K562 (cell line): ENCODE results near the gene SKIC2. TPM values are rescaled to one million over a fixed set of nuclear protein-coding genes. Genes with fewer than 3 reads are reported as not detected.

Experiments used
- C11orf30 ChIP-seq: fragments of 450-650 bp; IDR thresholded peaks from 2 replicates; pipeline ENCODE4 v1.6.1; 2016; ENCODE audit warnings: low read depth, mild to moderate bottlenecking
- CBX2 ChIP-seq: fragments of 200-600 bp; sonication (generic); IDR thresholded peaks from one replicate; pipeline ENCODE4 v1.6.1; 2012; ENCODE audit warnings: mild to moderate bottlenecking, low read length, inconsistent platforms; ENCODE audit not compliant: insufficient read depth, poor library complexity, severe bottlenecking
- CBX3 ChIP-seq, 2 experiments: IDR thresholded peaks; 1 replicate in 1 of 2; 2 replicates in 1 of 2; pipeline ENCODE4 v1.6.1; 2012; ENCODE audit warnings: inconsistent platforms in 2 of 2, low read length in 2 of 2, borderline replicate concordance in 1 of 2, control low read depth in 1 of 2
- CBX8 ChIP-seq: fragments of 200-600 bp; sonication (generic); IDR thresholded peaks from 2 replicates; pipeline ENCODE4 v1.6.1; 2012; ENCODE audit warnings: borderline replicate concordance, mixed run types, low read depth, mild to moderate bottlenecking, moderate library complexity, mixed read lengths, low read length, control low read depth, inconsistent platforms; ENCODE audit not compliant: poor library complexity, severe bottlenecking; ENCODE audit errors: extremely low read depth
- CEBPB ChIP-seq: fragments of 450-650 bp; IDR thresholded peaks from 2 replicates; pipeline ENCODE4 v1.6.1; 2016; ENCODE audit warnings: missing genetic modification characterization, missing compliant biosample characterization
- ERF ChIP-seq: fragments of 450-650 bp; formaldehyde crosslinking; IDR thresholded peaks from 2 replicates; pipeline ENCODE4 v1.4.0; 2020; ENCODE audit warnings: mild to moderate bottlenecking, mixed read lengths
- ETV5 ChIP-seq: sonication (generic); formaldehyde crosslinking; IDR thresholded peaks from 2 replicates; pipeline ENCODE4 v1.4.0; 2020; ENCODE audit warnings: low read depth, mild to moderate bottlenecking, missing genetic modification reagents
- NFATC3 ChIP-seq: fragments of 450-650 bp; IDR thresholded peaks from 2 replicates; pipeline ENCODE4 v1.6.1; 2017; ENCODE audit warnings: mild to moderate bottlenecking
- NFRKB ChIP-seq: fragments of 450-650 bp; IDR thresholded peaks from 2 replicates; pipeline ENCODE4 v1.6.1; 2016; ENCODE audit warnings: low read depth
- RBM34 ChIP-seq: fragments of 200-400 bp; formaldehyde crosslinking; IDR thresholded peaks from 2 replicates; pipeline ENCODE4 v1.6.1; 2018; ENCODE audit warnings: low read length, borderline replicate concordance; ENCODE audit not compliant: insufficient read depth
- SFPQ ChIP-seq: fragments of 200-400 bp; formaldehyde crosslinking; IDR thresholded peaks from 2 replicates; pipeline ENCODE4 v1.6.1; 2017; ENCODE audit warnings: mild to moderate bottlenecking, low read depth, low read length, moderate library complexity
- SMAD4 ChIP-seq: fragments of 250-450 bp; sonication (Bioruptor Pico); conservative IDR thresholded peaks from 2 replicates; pipeline ENCODE4 v1.8.0; 2021; ENCODE audit warnings: inconsistent platforms, mild to moderate bottlenecking, moderate library complexity
- SMARCC2 ChIP-seq: fragments of 450-650 bp; IDR thresholded peaks from 2 replicates; pipeline ENCODE4 v1.6.1; 2017; ENCODE audit warnings: antibody characterized with exemption, moderate library complexity, mild to moderate bottlenecking, low read depth
- SNAPC5 ChIP-seq: fragments of 250-450 bp; sonication (Bioruptor Pico); IDR thresholded peaks from 2 replicates; pipeline ENCODE4 v1.8.0; 2021; ENCODE audit warnings: moderate library complexity, mild to moderate bottlenecking, inconsistent platforms
- SPI1 ChIP-seq: IDR thresholded peaks from 2 replicates; pipeline ENCODE4 v1.6.1; 2011; ENCODE audit warnings: low read depth, low read length, control low read depth, borderline replicate concordance
- SRSF9 ChIP-seq: fragments of 200-400 bp; formaldehyde crosslinking; IDR thresholded peaks from 2 replicates; pipeline ENCODE4 v1.6.1; 2017; ENCODE audit warnings: low read depth, low read length, borderline replicate concordance
- TFAM ChIP-seq: fragments of 250-450 bp; sonication (Bioruptor Pico); conservative IDR thresholded peaks from 2 replicates; pipeline ENCODE4 v1.5.0; 2021; ENCODE audit warnings: mild to moderate bottlenecking, moderate library complexity
- THRB ChIP-seq: fragments of 450-650 bp; formaldehyde crosslinking; conservative IDR thresholded peaks from 2 replicates; pipeline ENCODE4 v1.4.0; 2022; ENCODE audit warnings: mild to moderate bottlenecking, missing genetic modification characterization
- ZBTB1 ChIP-seq: sonication (generic); formaldehyde crosslinking; IDR thresholded peaks from 2 replicates; pipeline ENCODE4 v1.8.1; 2023; ENCODE audit warnings: missing genetic modification reagents, low read depth, mild to moderate bottlenecking, borderline replicate concordance
- ZFP36 ChIP-seq: fragments of 150-350 bp; IDR thresholded peaks from 2 replicates; pipeline ENCODE4 v1.6.1; 2018; ENCODE audit warnings: low read length, low read depth; ENCODE audit not compliant: partially characterized antibody
- ZKSCAN1 ChIP-seq: fragments of 150-350 bp; IDR thresholded peaks from 2 replicates; pipeline ENCODE4 v1.6.1; 2016; ENCODE audit warnings: low read depth, low read length
- ZNF57 ChIP-seq: fragments of 450-650 bp; formaldehyde crosslinking; IDR thresholded peaks from 2 replicates; pipeline ENCODE4 v1.4.0; 2020; ENCODE audit warnings: mild to moderate bottlenecking, moderate library complexity
- polyA plus RNA-seq, 8 experiments: library from polyadenylated mRNA; depleted of rRNA in 4 of 8; stranded (reverse) in 5 of 8; unstranded in 3 of 8; fragments of >200 nt; fragmentation: Nextera tagmentation in 2 of 8; fragmentation: Illumina TruSeq in 1 of 8; extraction: Ambion mirVana in 2 of 8; extraction: Trizol in 1 of 8; gene quantifications; 2 replicates each; pipeline versions ENCODE4 v1.2.1 to v1.2.3, GENCODE V29; 2011 to 2014; ENCODE audit warnings: inconsistent platforms in 1 of 8, missing spikeins in 1 of 8
- total RNA-seq, 7 experiments: library from RNA; depleted of rRNA in 6 of 7; stranded (reverse); fragments of >200 nt in 6 of 7; fragmentation: Illumina TruSeq in 2 of 7; extraction: Trizol in 2 of 7; gene quantifications; 2 replicates each; pipeline versions ENCODE4 v1.2.1 to v1.2.3, GENCODE V29; 2011 to 2021; ENCODE audit warnings: low replicate concordance in 1 of 7

SKIC2 gene
- total and polyA plus RNA-seq, 9 of the 15 experiments (the other 6 are each of a cell fraction or from before 2014, with no cell fraction given), result 3.3 to 94.6 (median 38.8) TPM

GRCh38 chr6:31972709-31973350, 13.9 kb downstream of the SKIC2 start (continued):
- TF ChIP-seq SFPQ (no peak), ETV5 (CRISPR knock-in tag) (peak; percentile 49; the same call in 1 of the 2 replicates), CBX8 (no peak), ZFP36 (no peak), SMARCC2 (no peak), CBX2 (no peak), SNAPC5 (CRISPR knock-in tag) (no peak), ZNF57 (no peak), TFAM (CRISPR knock-in tag) (no peak), SMAD4 (CRISPR knock-in tag) (peak; percentile 26), SRSF9 (no peak), ZBTB1 (CRISPR knock-in tag) (peak; percentile 36), RBM34 (no peak), C11orf30 (no peak), SPI1 (no peak), CEBPB (tag) (no peak), CBX3 (IDR thresholded peaks at IDR 0.05; ENCODE audit: borderline replicate concordance in 1 of 2, low read length in 2 of 2) (no peak; a peak in 2 of 3 replicates), THRB (CRISPR knock-in tag) (peak; percentile 97), ZKSCAN1 (no peak), NFRKB (peak; percentile 87), ERF (0 out of 2 replicates have a peak, but pooled peaks have one; percentile 65), NFATC3 (peak; percentile 90)
